NCI-H2107 (cell line): Measurements from ENCODE around the gene ECEL1.

Experiments used
- DNase-seq: peaks from one replicate; lab custom pipeline; 2025; lab: John Stamatoyannopoulos, UW

ECEL1 gene

GRCh38 chr2:232483923-232484627 lies 3.6 kb downstream of the ECEL1 start:
- DNase-seq = no peak

- no peak for DNase-seq
Observed at GRCh38 chr2:232483311-232483922, 4.2 kb downstream of the ECEL1 start.

- DNase-seq = no peak
Observed at GRCh38 chr2:232482301-232483238, 5.1 kb downstream of the ECEL1 start.

- DNase-seq = no peak
Observed at GRCh38 chr2:232481322-232482140, 6.1 kb downstream of the ECEL1 start.

GRCh38 chr2:232480201-232481190 lies 7.1 kb downstream of the ECEL1 start:
- DNase-seq = no peak

- DNase-seq = no peak
Observed at GRCh38 chr2:232479341-232480200, 8.1 kb downstream of the ECEL1 start.

GRCh38 chr2:232478571-232479340 lies 8.9 kb downstream of the ECEL1 start:
- no peak for DNase-seq

- no peak for DNase-seq
Observed at GRCh38 chr2:232477751-232478510, 9.7 kb downstream of the ECEL1 start.

GRCh38 chr2:232476791-232477190 lies 10.8 kb downstream of the ECEL1 start:
- no peak for DNase-seq

GRCh38 chr2:232476045-232476444 lies 11.6 kb downstream of the ECEL1 start:
- DNase-seq = no peak

GRCh38 chr2:232473467-232473890 lies 14.2 kb downstream of the ECEL1 start:
- peak; percentile 29 for DNase-seq

GRCh38 chr2:232466221-232466620 lies 21.4 kb downstream of the ECEL1 start:
- no peak for DNase-seq

- DNase-seq = no peak
Observed at GRCh38 chr2:232465061-232465460, 22.6 kb downstream of the ECEL1 start.

GRCh38 chr2:232464544-232464885 lies 23.1 kb downstream of the ECEL1 start:
- DNase-seq = no peak

- DNase-seq = no peak
Observed at GRCh38 chr2:232463701-232464543, 23.7 kb downstream of the ECEL1 start.

GRCh38 chr2:232460171-232460570 lies 27.5 kb downstream of the ECEL1 start:
- no peak for DNase-seq

GRCh38 chr2:232459419-232460035 lies 28.1 kb downstream of the ECEL1 start:
- no peak for DNase-seq
